ENCODE results near the gene NUS1. TPM values are rescaled to one million over a fixed set of nuclear protein-coding genes. Genes with fewer than 3 reads are reported as not detected.
A peak's percentile ranks its signal among the peaks of the same experiment; 100 is the strongest.
"Not testable (repeated sequence)": the region's sequence is repeated elsewhere in the genome, so short reads cannot be mapped to it uniquely, and the experiment has no call there.

NUS1 gene
- total RNA-seq: 11.6 and 15.8 TPM in 2 replicates

DNA sequence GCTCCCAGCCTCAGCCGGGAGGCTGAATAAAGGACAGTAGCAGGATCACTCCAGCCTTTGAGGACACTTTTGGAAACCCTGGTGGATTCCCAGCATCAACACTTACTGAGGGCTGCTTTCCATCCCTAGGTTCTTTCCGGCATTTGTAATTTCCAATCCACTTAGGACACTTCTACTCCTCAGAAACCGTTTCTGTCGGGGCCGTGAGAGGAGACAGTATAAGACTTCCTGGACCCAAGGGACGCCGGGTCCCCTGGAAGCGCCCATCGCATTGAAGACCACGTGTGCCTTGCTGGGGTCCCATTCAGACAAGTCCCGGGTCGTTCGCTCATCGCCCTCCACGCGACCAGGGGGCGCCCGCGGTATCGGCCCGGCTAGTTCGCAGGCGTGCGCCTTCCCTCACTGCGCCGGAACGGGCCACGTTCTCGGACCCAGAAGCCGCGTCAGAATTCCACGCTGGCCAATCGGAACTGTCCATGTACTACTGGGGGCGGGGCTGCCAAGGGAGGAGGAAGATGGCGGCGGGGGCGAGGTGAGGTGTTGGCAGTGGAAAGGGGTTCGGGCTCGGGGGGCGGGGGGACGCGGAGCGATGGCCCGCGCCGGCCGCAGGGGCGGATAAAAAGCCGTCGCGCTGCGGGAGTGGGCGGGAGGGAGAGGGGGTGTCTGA, at the start of gene NUS1:
NUS1 (plus strand) TSS at position 479 of the 667 bp plus-strand sequence. CDS start 202 bp downstream, outside the sequence.
- peak; percentile 94 to 98 for DNase-seq (ENCODE audit: low read depth in 2 of 2)

- DNase-seq (ENCODE audit: low read depth in 2 of 2): no peak
These were observed 47.7 kb upstream of the NUS1 start for GRCh38 chr6:117627533-117627932.

DNA sequence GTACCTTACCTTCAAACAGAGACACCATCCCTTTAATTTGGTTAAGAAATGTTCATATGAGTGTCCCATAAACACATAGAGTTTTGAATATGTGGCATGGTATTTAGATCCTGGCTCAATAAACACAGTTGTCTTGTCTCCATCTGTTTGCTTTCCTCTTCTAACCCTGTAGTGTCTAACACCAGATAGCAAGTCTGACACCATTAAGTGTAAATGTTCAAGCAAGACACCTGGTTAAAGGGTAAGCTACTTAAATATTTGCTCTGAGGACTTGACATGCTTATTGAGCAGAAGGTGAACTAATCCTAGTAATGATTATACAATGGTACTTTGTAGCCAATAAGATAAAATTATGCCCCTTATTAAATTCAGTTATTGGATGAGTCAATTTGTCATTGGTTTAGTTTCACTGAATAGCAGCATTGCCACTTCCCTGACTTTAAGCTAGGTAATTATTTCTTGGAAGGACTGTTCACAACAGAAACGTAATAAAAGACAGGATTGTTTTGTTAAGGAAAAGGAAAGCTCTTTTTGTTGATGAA, 46.1 kb upstream of the NUS1 start:
- DNase-seq (ENCODE audit: low read depth in 2 of 2): no peak

DNA sequence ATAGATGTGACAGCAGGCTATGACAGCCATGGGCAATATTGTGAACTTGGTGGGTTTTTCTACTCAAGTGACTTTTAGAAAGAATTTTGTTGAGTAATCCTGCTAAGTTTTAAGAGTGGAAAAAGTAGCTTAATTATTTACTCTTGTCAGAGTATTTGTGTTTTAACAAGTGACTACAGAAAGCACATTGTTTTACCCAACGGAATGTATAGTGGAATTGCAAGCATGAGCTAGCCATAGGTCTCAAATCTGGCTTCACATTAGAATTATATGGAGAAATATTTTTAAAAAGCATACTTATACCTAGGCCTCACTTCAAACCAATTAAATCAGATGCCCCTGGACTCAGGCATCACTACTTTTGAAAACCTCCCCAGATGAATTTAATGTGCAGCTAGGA, 37.5 kb upstream of the NUS1 start:
- no peak for DNase-seq (ENCODE audit: low read depth in 2 of 2)

- DNase-seq (ENCODE audit: low read depth in 2 of 2): no peak
These were observed 32.3 kb upstream of the NUS1 start for GRCh38 chr6:117642976-117643375.

DNA sequence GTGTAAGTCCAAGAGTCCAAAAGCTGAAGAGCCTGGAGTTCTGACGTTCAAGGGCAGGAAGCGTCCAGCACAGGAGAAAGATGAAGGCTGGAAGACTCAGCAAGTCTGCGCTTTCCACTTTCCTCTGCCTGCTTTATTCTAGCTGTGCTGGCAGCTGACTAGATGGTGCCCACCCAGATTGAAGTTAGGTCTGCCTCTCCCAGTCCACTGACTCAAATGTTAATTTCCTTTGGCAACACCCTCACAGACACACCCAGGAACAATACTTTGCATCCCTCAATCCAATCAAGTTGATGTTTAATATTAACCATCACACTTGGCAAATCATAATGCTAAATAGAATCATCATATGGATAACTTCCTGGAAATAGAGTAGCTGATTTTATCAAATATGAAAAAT, 23.3 kb upstream of the NUS1 start:
- not testable (repeated sequence) for DNase-seq (ENCODE audit: low read depth in 2 of 2)

GRCh38 chr6:117653949-117654348, 21.3 kb upstream of the NUS1 start:
- DNase-seq (ENCODE audit: low read depth in 2 of 2): no peak

- no peak for DNase-seq (ENCODE audit: low read depth in 2 of 2)
These were observed 19.9 kb upstream of the NUS1 start for GRCh38 chr6:117655380-117655779.

DNA sequence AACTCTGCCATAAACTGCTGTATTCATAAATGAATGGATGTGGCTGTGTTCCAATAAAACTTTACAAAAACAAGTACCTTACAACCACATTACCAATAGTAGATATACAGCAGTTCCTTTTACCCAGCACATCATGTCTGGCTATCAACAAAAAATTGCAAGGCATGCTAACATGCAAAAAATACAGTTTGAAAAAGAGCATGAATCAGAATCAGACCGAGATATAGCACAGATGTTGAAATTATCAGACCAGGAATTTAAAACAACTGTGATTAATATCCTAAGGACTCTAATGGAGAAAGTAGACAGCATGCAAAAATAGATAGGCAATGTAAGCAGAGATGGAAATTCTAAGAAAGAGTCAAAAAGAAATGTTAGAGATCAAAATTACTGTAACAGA, 8.4 kb upstream of the NUS1 start:
- DNase-seq (ENCODE audit: low read depth in 2 of 2): no peak

DNA sequence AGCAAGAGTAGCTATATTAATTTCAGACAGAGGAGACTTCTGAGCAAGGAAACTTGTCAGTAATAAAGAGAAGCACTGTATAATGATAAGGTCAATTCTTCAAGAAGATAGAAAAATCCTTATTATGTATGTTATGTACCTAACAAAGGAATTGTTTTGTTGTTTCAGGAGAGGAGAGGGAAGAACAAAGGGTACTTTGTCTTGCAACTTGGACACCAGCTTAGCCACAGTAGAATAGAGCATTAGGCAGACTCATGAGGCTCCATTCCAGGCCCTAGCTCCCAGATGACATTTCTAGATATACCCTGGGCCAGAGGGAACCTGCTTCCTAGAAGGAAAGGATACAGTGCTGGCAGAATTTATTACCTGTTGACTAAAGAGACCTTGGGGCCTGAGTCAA, 6.5 kb upstream of the NUS1 start:
- DNase-seq (ENCODE audit: low read depth in 2 of 2): no peak

DNA sequence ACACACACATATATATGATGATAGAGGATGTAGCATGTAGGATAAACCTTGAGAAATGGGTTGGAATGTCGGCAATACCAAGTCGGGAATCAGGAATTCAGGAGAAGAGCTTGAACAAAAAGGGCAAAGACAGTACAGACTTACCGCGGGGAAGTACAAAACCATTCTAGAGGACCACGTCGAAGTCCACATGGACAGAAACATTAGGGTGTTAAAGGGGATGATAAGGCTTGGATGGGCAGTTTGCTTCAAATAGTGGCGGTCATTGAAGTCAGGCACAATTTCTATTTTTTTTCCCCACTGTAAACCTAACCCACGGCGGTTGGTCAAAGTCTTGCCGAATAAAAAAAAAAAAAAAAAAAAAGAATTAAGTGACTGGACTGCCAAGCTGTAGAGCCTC, 766 bp upstream of the NUS1 start:
- DNase-seq (ENCODE audit: low read depth in 2 of 2): no peak

DNA sequence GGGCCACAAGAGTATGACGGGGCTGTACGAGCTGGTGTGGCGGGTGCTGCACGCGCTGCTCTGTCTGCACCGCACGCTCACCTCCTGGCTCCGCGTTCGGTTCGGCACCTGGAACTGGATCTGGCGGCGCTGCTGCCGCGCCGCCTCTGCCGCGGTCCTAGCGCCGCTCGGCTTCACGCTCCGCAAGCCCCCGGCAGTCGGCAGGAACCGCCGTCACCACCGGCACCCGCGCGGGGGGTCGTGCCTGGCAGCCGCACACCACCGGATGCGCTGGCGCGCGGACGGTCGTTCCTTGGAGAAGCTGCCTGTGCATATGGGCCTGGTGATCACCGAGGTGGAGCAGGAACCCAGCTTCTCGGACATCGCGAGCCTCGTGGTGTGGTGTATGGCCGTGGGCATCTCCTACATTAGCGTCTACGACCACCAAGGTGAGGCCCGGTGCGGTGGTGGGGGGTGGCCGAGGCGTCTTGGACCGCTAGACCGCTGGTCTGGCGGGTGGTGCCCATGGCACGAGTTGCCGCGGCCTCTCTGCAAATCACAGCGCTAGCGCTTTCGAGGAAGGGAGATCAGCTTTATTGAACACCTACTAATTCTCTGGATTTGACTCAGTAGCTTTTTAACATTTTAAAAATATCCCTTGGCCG, 511 bp downstream of the NUS1 start:
- peak in 1 of 2 donors; percentile 37 for DNase-seq (ENCODE audit: low read depth in 2 of 2)

DNA sequence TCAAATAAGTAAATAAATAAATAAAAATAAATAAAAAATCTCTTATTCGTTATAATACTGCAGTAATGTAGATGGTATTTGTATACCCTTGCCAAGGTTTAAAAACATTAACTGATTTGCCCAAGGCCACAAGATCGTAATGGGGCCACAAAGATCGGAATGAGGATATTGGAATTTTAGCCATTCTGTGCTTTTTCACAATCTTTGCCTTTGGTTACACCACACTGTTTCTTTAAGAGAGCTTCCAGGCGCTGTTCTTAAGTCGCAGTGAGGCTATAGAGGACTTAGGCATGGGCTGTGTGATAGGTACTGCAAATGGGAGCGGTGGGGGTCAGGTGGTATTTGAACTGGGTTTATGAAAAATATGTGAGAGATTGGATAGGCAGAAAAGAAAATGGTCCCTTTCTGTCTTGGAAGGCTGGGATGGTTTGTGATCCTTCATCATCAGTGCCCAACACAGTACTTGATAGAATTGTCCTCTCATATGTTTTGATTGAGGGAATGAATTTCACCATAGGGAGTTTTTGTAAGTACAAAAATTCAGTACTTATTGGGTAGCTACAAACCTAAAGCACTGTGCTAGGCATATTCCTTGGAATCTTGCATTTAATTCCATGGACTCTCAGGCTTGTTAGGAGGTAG, 1.4 kb downstream of the NUS1 start:
- DNase-seq (ENCODE audit: low read depth in 2 of 2): no peak

- peak in 1 of 2 donors; percentile 31 for DNase-seq (ENCODE audit: low read depth in 2 of 2)
These were observed 2.4 kb downstream of the NUS1 start for GRCh38 chr6:117677553-117678141.

DNA sequence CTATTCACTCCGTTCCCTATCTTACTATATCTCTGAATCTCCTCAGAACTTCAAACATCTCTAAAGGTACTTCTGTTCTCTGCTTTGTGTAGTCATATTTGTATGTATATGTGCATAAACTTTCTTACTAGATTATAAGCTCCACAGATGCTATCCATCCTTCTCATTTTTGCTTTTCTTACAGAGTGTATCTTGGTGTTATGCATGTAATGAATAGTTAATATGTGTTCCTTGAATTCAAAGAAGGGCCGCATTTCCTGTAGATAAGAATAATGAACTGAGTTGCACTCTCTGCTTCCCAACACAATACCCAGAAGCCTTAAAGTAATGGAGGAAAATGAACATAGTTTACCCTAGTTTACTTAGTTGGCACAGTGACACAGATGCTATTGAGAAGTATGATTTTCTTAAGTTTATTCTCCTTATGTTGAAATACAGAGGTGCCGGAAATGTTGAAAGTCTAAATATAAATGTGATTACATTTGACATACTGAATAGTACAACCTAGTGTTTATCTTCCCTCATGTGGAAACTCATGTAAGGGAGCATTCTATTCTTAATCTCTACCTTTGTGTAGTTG, 6.0 kb downstream of the NUS1 start:
- peak in 1 of 2 donors; percentile 23 for DNase-seq (ENCODE audit: low read depth in 2 of 2)

- DNase-seq (ENCODE audit: low read depth in 2 of 2): no peak
These were observed 9.5 kb downstream of the NUS1 start for GRCh38 chr6:117684749-117685148.

DNA sequence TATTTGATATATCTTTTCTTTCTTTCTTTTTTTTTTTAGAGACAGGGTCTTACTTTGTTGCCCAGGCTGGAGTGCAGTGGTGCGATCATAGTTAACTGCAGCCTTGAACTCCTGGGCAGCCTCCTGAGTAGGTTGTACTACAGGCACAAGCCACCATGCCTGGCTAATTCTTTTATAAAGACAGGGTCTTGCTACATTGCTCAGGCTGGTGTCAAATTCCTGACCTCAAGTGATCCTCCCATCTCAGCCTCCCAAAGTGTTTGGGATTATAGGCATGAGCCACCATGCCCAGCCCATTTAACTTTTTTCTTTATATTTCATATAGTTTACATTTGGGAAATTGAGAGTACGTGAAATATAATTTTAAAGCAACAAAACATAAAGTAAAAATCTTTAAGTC, 10.1 kb downstream of the NUS1 start:
- no peak for DNase-seq (ENCODE audit: low read depth in 2 of 2)

DNA sequence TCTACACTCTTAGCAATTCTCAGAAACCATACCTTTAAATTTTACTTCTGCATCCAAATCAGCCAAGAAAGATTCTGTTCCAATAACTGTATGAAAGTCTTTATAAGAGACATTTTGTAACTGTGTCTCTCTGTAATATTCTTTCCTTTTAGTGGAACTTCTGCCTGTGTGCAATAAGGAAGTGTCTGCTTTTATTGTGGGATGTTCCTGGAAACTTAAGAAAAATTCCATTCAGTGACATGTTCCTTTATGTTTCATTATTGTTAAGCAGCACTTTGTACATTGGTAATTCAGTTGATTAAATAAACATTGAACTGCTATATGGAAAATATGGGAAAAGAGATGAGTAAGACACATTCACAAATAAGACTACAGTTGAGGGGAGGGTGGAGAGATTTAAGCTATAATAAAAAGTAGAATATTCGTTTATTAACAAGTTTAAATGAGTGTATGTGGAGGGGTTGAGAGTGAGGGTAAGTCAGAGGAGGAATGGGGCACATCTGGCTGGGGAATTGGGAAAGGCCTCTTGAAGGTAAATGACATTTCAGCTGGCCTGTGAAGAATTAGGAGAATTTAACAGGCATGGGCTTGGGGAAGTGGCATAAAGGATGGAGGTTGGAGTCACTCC, 11.9 kb downstream of the NUS1 start:
- no peak for DNase-seq (ENCODE audit: low read depth in 2 of 2)

GRCh38 chr6:117689584-117689983, 14.3 kb downstream of the NUS1 start:
- DNase-seq (ENCODE audit: low read depth in 2 of 2): not testable (repeated sequence)

DNA sequence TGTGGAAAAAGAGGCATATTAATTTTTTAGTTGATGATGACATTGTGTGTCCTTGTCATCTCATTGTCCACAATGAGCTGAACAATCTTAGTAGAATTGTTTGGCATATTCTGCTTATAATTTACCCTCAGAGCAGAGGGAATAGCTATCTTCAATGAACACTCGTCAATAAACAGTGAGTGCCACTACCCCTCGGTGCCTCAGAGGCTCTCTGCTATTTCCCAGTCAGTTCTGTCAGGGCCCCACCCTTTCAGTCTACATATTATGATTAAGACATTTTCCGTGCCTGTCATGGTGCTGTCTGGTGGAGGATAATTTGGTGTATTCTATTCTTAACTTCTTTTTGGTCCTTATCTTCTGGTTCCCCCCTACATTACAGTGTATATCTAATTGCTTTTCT, 31.2 kb downstream of the NUS1 start:
- DNase-seq (ENCODE audit: low read depth in 2 of 2): no peak

GRCh38 chr6:117706936-117707509, 31.8 kb downstream of the NUS1 start:
- not testable (repeated sequence) for DNase-seq (ENCODE audit: low read depth in 2 of 2)

All from dermis microvascular lymphatic vessel endothelial cell (primary cell).